HG03575 (cell line): Measurements from ENCODE around the gene KCNJ2.

ENCODE experiments used
- ATAC-seq: cut with Tn5 transposase; IDR thresholded peaks from one replicate; pipeline ENCODE4 v1.9.1; 2021; ENCODE audit not compliant: unreplicated experiment, insufficient number of reproducible peaks, low FRiP score; ENCODE audit errors: extremely low read depth

The KCNJ2 gene

DNA sequence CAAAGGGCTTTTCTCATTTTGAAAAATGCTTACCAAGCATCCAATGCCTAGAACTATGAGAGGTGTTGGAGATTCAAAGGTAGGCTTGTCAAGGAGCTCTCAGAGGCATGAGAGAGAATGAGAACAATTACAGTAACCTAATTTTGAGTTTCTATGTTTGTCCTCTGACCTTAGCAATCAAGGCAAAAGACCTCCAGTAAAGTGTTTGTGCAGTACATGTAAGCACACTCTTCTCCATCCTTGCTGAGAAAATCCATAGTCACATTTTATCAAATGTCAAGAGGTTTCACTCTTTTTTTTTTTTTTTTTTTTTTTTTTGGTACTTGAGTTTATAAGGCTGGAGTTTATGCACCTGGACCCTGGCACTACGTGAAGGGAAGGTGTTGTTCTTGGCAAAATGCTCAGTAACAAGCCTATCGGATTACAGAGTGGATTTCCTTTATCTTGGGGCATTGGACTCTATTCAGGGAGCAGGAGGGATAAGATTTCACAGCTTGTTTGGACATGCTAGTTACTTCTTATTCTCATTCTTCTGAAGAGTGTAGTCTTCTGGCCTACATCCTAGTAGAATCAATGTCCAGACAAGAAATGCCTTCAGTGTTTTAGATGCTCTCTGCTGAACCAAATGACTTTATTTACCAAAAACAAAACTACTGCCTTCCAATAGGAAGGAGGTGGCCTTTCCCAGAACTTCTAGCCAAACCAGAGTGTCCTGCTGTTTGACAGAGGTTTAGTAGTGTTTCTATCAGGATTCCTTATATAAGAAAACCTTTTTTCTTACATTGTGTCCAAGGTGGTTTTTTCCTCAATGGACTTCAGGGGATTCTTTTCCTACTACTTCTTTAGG is 21.9 kb downstream of the KCNJ2 start:
- no peak for ATAC-seq

- no peak for ATAC-seq
Observed at GRCh38 chr17:70195091-70195490, 25.8 kb downstream of the KCNJ2 start.

DNA sequence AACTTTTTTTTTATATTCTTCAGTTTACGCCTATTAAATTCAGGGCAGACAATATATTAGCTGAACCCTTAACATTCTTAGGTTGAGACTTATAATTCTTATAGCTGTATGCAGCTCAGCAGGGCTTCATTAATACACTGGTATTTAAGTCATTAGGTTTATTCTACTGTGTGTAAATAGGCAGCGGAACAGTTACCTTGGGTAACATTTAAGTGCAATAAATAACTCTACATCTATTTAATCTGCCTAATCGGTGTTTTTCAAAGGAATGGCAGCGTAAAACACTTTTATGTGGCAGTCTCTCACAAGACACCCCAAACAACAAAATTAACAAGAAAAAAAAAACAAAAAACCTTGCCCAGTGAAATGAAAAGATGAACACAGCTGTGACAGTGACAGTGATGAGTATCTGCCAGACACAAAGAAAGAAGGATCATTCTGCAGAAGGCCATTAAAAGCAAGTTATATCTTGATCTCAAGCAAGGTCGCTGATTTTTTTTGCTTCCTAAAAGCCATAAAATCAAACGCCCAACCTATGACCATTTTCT is 32.6 kb downstream of the KCNJ2 start:
- ATAC-seq = no peak

- ATAC-seq = no peak
Observed at GRCh38 chr17:70202840-70203239, 33.5 kb downstream of the KCNJ2 start.

- ATAC-seq = no peak
Observed at GRCh38 chr17:70204431-70204830, 35.1 kb downstream of the KCNJ2 start.

DNA sequence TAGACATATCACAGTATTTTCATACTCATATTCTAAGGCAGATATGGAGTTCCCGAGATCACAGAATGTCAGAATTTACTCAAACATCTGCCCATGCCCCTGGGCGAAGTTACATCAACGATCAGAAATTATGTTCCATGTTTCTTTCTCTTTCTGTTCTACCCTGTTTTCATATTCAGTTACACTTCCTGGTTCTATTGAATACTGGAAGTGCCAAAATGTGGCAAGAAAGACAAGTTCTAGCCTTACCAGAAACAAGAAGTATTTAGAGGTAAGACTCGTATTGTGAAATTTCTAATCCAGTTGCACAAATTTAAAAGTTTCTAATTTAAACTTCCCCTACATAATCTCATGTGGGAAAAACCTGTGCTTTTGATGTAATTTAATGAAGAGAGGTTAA is 36.1 kb downstream of the KCNJ2 start:
- ATAC-seq = no peak

- no peak for ATAC-seq
Observed at GRCh38 chr17:70206361-70207010, 37.2 kb downstream of the KCNJ2 start.

DNA sequence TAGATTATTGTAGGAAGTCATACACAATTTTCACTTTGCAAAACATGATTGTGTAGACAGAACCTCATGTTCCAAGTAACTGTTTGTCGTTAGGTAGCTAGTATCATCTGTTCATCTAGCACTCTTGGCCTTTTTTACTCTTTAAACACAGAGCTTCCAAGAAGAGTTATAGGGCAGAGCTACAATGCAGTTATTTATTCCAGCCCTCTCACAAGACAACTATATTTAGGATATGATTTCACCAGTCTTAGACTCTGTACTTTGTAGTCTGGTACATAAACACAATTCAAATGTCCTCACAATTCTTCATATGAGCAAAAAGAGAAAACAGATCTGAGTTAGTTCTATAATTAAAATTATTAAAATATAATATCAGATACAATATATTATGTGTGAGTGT is 37.9 kb downstream of the KCNJ2 start:
- no peak for ATAC-seq

DNA sequence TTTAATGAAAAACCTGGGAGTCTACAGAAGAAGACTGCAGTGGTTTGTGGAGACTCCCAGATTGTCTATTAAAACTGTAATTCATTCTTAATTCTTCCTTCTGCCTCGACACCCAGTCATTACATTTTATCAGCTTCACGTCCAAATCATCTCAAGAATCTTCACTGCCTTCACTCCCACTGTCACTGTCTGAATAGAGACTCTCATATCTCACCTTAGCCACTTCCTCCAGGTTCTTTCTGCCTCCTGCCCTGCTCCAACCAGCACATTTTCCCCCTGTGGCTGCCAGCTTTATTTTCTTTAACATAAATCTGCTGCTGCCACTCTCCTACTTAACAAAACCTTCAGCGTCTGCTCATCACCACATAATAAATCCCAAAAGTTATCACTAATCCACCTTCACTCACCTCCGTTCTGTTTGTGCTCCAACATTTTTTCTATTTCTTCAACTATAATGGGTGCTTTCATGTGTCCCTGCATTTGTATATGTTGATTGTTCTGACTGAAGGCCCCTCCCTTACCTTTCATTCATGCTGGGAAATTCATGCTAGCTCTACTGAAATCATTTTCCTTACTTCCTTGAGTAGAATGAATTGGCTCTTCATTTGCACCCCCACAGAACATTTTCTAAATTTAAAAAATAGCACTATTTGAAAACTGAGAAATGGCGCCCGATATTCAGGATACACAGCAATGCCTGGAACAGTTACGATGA is 38.9 kb downstream of the KCNJ2 start:
- no peak for ATAC-seq

GRCh38 chr17:70208825-70209555 is 39.7 kb downstream of the KCNJ2 start:
- no peak for ATAC-seq

DNA sequence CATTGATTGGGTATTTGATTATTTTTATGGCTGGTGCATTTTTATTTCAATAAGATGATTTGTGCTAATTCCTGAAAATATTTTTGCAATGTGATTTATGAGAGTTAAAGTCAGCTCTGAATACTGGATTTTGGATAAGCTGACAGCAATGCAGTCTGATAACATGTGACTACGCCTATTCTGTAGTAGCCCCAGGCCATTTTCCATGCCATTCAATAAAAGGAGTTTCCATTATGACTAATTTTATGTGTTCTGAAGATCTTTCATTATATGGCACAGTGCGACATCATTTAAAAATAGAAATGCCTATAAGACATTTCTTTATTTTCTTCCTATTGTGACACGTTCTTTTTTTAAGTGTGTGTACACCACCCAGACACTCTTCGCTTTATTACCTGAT is 46.3 kb downstream of the KCNJ2 start:
- ATAC-seq = no peak

DNA sequence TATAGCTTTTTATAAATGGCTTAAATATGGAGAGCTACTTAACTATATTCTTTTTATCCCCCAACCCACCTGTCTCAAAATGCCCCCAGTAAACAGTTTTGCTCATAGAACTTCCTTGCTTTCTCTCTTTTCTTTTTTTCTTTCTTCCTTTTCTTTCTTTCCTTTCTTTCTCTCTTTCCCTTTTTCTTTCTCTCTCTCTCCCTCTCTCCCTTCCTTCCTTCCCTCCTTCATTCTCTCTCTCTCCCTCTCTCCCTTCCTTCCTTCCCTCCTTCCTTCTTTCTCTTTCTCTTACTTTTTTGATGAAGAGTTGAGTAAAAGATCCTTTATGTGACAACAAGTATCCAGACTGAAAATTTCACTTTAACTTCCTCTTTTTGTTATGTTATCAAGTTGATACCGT is 48.2 kb downstream of the KCNJ2 start:
- no peak for ATAC-seq

GRCh38 chr17:70225276-70225675 is 55.9 kb downstream of the KCNJ2 start:
- no peak for ATAC-seq
